HUDEP-2 (cell line): ENCODE results near the gene DNAJC6.
"Not testable (repeated sequence)": the region's sequence is repeated elsewhere in the genome, so short reads cannot be mapped to it uniquely, and the experiment has no call there.

ENCODE experiments used
- DNase-seq, 76 experiments: peaks; one replicate each; lab custom pipeline; 2025; ENCODE audit not compliant: unreplicated experiment in 76 of 76; lab: John Stamatoyannopoulos, UW

Gene DNAJC6

DNA sequence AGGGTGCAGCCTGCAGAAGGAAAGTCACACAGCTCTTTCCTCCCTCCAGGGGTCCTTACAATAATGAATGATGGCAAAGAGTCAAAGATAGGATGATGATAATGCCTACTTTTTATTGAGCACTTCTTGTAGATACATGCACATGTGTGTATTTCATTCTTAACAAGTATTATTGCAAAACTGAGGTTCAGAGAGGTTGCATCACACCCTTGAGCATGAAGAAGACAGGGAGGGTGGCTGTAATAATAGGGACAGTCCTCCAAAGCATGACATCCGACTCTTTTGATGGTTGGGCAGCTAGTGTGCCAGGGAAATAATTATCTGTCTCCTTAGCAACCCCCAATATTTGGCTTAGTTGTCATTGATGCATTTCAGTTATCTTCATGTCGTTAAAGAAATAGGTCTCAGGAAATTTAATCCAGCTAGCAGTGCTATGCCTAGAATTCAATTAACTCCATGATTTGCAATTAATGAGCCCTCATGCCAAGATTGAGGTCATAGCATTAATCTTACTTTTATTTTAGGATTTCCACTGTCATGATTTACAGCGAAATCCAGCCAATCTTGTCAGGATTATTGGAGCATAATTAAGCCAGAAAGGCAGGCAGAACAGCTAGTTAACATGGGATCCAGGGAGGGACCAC, 35.0 kb downstream of the DNAJC6 start:
- no peak for DNase-seq

DNA sequence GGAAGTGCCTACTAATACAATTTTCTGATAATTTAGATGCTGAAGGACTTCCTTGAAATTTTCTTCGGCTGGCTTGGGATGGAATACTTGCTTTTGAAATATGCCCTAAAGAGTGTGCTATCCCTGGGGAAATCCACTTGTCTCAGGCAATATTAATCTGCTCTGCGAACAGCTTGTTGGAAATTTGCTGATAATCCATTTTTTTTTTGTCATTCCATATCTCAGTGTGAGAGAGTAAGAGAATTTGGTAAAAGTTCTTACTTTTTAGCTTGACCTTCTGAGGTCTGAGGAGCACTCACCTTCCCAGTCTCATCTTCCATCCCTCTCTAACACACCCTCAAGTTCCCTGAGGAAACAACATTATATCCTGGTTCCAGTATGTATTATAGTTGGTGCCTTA, 36.8 kb downstream of the DNAJC6 start:
- no peak for DNase-seq

DNA sequence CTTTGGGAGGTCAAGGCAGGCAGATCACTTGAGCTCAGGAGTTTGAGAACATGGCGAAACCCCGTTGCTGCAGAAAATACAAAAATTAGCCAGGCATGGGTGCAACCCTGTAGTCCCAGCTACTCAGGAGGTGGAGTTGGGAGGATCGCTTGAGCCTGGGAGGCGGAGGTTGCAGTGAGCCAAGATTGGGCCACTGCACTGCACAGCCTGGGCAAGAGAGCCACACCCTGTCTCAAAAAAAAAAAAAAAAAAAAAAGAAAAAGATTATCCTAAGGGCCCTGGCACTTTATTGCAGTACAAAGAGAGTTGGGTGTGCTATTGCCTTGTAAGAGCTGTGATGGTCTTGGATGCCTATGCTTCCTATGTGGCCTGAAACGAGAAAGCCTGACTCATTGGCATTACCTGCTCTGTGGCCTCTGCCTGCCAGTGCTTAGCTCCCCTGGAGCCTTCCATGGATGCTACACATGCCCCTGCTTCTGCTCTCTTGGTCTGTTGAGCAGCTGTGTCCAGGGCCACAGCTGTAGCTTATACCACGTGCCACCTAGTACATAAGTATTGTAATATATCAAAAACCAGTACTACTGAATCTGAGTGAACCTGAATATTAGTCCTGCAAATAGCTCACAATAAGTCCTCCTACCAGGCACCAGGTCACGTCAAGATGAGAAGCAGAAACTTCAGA, 45.8 kb downstream of the DNAJC6 start:
- DNase-seq, result peak in 53 of 76 experiments; percentile 4 to 72 (median 29)

DNA sequence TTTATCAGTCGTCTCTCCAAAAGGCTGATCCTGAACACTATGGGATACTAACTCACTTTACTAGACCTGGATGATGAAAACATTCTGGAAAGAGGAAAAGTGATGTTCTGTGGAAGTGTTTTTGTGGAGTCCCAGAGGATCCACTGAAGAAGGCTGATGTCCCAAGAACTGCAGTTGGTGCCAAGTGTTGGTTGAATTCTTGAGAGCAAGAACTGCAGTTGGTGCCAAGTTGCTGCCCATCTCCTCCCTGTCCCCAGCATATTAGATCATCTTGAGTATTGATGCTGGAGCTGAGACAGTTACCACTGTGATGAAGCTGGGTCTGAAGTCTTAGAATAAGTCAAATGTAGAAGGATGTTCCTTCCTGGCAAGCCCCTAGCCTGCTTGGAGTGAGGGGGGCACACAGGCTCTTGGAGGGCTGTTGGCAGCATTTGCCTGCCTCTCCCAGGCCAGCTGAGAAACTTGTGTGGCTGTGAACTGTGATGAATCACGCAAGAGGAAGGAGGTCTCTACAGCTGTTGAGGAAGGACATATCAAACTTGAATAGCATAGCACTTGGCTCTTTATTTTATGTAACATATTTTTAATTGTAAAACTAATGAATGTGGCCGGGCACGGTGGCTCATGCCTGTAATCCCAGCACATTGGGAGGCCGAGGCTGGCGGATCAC, 48.1 kb downstream of the DNAJC6 start:
- DNase-seq, result peak in 1 of 76 experiments; percentile 6

DNA sequence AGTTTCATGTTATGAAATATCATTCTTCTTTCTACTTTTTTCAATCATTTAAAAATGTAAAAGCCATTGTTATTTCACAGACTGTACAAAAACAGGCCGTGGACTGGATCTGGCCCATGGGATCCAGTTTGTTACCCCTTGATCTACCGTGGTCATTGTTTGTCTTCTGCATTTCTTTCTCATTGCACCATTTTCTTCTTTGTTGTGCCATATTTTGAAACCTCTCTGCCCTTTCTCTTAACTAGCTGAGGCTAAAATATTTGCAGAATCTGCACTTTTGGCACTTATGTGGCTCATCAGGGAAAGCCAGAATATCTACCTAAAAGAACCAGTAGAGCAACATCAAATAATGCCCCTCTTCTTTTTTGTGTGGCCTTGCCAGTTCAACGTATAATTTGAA, 50.5 kb downstream of the DNAJC6 start:
- DNase-seq, result no peak

DNA sequence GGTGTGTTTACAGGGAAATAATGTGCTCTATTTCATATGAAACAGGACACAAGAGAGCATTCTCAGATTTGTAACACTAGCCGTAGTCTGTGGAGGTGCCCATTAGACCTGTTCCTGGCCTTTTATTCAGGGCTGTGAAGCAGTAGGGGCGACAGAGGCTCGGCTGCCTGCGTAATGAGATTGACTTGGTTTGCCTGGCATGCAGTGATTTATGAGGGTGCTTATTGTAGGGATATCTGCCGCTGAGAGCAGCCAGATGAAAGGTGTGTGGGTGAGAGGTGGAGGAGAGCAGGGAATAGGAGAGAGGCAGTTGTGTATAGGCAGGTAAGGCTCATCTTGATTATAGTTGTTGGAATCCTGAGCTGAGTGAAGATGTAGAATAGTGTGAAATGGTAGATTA, 51.3 kb downstream of the DNAJC6 start:
- no peak for DNase-seq

DNA sequence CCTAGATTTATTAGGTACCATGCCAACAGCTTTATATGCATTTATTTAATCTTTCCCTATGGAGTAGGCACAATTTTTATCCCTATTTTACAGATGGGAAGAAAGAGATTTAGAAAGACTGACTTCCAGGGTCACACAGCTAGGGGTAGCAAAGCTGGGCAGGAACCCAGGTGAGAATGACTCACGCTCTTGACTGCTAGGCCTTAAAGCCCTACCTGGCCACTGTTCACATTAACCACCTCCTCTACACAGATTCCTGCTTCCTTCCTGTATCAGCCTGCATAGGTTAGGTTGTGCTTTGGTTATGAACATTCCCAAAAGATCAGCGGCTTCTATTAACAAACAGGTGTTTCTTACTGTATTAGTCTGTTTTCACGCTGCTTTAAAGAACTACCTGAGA, 53.2 kb downstream of the DNAJC6 start:
- DNase-seq, result no peak

DNA sequence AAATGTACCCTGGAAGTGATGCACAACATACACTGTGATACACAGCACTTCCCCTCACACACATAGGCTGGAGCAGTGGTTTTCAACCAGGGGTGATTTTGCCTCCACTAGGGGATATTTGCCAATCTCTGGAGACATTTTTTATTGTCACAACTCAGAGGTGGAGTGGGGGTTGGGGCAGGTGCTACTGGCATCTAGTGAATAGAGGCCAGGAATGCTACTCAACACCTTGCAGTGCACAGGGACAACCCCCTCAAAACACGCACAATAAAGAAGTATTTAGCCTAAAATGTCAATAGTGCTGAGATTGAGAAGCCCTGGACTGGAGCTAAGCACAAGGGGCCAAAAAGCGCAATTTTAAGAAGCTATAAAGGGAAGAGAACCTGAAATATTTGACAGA, 54.1 kb downstream of the DNAJC6 start:
- no peak for DNase-seq

DNA sequence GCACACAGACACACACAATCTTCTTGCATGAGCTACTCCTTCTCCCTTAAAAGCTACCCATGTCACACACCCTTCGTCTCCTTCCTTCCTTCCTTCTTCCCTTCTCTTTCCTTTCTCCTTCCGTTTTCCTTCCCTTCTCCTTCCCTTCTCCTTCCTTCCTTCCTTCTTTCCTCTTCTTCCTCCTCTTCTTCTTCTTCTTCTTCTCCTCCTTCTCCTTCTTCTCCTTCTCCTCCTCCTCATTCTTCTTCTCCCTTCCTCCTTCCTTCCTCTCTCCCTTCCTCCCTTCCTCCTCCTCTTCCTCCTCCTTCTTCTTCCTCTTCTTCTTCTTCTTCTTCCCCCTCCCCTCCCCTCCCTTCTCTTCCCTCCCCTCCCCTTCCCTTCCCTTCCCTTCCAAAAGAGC, 59.1 kb downstream of the DNAJC6 start:
- no peak for DNase-seq

DNA sequence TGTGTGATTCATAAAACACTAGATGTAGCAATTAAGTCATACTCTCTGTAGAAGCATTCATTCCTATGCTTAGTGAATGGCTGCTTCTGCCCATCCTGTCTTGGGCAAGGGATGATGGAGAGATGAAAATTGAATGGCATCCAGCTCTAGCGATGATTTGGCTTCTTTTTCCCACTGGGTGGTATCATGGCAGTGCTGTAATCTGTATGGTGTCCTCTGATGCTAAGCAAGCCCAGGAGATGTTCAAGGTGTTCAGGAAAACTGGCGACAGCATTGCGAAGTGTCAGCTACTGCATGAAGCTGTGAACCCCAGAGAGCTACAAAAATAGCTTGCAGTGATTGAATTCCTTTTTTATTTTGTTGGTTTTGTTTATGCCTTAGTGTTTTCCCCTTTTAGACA, 62.2 kb downstream of the DNAJC6 start:
- DNase-seq, result no peak

DNA sequence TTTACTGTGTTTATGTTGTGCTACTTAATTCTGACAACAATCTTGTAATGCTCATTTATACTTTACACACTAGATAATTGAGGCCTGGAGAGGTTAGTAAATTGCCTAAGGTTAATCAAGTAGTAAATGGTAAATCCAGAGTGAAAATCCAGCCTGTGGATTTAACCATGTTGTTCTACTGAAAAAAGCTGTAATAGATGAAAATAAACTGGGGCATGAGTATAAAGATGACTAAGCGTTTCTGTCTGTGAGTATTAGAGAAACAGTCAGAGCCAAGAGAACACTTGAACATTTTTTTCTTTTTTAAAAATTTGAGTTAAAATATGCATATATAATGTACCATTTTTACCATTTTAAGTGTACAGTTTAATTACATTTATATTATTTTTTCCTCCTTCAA, 63.2 kb downstream of the DNAJC6 start:
- peak in 1 of 76 experiments; percentile 9 for DNase-seq

DNA sequence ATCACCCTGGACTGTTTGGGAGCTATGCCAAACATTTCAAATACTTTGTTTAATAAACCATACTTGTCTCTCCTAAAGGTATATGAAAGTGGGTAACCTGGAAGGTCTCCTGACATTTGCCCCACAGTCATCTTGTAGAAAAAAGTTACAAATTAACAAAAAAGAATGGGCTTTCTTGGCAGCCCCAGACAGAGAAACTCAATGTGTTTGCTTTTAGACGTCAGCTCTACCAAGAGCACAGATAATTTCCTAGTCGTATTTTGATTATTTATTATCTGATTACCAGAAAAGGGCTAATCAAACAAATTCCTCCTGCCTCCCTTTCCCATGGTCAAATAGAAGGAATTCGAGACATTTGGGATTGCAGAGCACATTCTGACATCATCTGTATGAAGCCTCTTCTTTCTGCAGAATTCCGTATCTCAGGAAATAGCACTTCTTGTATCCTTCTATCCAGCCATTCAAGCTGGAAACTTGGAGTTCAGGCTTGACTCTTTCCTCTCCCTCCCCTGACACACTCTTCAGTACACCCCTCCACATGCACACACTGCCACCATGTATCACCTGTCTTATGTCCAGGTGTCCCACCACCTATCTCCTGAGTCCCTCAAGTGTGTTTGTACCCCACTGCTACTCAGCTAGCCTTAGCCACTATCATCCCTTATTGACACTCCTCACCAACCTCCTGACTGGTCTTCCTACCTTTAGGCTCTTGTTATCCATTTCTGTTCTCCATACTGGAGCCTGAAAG, 68.3 kb downstream of the DNAJC6 start:
- DNase-seq, result peak in 3 of 76 experiments; percentile 4 to 17 (median 11)

DNA sequence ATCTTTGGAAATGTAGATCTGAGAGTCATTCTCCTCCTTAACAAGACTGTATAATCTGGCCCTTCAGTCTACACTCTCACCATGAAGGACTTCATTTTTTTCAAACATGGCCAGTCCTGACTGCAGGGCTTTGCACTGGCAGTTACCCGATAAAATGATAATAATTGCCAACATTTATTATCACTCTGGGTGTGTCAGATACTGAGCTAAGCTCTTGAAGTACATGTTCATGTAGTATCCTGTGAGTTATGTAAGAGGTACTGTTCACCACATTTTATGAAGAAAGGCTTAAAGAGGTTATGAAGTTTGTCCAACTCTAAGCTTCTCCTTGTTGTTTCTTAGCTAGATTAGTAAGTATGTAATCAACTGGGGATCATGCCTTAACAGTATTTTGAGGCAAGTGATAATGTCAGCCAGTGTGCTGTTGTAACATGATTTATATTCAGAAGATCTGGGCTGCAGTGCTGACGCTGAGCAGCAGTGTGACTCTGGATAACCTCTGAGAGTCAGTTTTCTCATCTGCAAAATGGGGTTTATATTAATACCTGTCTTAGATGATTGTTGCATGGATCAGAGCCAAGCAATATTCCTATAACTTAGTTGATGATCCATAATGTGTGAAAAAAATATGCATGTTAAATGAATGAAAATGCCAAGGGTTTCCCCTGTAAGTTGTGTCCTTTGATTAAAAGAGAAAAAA, 69.1 kb downstream of the DNAJC6 start:
- DNase-seq, result peak in 36 of 76 experiments; percentile 3 to 78 (median 34)

DNA sequence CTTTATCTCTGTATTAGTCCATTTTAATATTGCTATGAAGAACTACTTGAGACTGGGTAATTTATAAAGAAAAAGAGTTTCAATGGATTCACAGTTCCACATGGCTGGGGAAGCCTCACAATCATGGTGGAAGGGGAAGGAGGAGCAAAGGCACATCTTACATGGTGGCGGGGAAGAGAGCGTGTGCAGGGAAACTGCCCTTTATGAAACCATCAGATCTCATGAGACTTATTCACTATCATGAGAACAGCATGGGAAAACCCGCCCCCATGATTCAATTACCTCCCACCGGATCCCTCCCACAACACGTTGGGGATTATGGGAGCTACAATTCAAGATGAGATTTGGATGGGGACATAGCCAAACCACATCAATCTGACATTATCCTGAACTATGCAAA, 75.1 kb downstream of the DNAJC6 start:
- DNase-seq, result not testable (repeated sequence)

DNA sequence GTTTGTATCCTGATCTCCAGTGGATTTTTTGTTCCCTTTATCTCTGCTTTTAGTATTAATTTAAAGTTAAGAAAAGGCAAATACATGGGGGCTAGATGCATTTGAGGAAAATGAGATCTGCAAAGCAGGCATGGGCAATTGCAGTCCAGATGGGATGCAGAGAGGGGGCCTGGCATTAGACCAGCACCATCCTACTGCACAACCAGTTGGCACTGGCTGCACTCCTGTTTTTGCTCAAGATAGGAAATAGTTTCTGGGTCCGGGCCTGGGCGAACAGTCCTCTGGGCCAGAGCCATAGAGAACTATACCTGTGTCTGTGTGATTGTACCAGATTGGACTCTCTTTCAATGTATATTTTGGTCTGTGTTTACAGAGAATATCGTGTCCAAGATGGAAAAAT, 77.1 kb downstream of the DNAJC6 start:
- DNase-seq, result no peak

DNA sequence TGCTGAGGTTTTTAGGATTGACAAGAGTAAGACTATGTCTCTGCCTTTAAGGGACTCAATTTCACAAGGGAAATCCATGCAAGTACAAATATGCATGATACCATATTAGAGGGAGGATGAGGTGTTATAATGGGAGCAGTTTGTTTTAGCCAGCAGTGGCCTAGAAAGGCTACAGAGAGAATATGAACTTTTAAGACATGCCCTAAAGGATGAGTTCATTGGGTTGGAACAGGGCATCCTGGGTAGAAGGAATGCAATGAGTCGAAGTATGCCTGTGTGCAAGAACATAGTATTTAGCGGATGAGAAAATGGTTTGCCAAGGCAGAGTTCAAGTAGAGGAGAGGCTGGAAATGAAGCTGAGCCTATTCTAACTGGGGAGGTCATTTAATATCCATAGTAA, 78.5 kb downstream of the DNAJC6 start:
- no peak for DNase-seq

DNA sequence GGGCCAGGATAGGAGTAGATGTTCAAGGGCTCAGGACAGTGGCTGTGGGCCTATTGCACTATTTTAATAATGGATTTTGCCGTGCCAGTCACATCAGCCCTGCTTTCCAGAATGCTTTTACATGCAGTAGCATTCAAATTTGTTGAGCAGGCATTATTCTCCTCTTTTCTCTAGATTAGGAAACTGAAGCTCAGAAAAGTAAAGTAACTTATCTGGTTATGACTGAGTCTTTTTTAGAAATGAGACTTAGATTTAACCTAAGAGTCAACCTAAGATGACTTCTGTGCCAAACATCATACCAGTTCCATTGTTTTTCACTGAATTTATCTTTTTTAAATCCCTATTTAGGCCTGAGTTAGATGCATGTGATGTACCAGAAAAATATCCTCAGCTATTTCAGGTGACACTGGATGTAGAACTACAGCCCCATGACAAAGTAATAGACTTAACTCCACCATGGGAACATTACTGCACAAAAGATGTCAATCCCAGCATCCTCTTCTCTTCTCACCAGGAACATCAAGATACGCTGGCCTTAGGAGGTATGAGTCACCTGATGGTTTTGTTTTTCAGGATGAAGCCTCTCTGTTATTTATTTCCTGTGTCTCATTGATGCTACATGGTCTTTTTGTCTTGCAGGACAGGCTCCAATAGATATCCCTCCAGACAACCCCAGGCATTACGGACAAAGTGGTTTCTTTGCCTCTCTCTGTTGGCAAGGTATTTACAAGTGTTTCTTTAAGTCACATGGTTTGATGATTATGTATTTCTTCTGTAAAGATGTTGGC, 79.8 kb downstream of the DNAJC6 start:
- DNase-seq, result no peak

DNA sequence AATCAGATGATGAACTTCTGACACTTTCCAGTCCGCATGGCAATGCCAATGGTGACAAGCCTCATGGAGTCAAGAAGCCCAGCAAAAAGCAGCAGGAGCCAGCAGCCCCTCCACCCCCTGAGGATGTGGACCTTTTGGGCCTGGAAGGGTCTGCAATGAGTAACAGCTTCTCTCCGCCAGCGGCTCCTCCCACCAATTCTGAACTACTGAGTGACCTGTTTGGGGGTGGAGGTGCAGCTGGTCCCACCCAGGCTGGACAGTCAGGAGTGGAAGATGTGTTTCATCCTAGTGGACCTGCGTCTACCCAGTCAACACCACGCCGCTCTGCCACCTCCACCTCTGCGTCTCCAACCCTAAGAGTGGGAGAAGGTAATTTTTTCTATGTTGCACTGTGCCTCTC, 83.2 kb downstream of the DNAJC6 start:
- DNase-seq, result no peak

DNA sequence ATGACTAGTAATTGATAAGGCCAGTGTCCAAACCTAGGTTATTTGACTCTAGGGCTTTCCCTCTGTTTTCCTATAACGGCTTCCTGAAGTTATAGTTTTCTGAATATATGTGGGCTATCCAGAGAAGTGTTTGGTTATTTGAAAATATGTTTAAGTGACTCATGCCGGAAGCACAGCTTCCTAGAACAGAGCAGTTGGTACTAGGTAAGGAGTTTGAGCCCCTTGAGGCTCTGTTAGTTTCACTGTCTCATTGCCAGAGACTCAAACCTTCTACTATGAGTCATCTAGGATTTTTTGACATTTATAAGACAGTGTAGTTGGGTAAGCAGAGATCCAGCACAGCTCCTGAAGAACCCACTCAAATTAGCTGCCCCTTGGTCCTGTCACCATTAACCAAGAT, 84.0 kb downstream of the DNAJC6 start:
- no peak for DNase-seq

DNA sequence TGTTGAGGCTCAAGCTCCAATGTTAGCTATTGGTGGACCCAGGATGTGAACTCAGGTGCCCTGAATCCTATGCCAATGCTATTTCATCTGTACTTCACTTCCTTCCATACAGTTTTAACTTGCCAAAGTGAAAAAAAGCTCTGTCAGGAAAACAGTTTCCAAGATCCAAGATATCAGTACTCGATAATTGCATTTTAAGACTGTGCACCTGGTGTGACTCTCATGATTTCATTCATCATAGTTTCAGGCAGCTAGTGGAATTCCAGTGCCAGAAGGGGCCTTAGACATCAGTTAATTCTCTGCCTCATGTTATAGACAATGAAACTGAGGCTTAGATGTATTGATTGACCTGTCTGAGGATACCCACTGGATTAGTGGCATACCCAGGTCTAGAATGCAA, 84.6 kb downstream of the DNAJC6 start:
- no peak for DNase-seq
